ENCODE measurements around the gene C1orf87. TPM values are rescaled to one million over a fixed set of nuclear protein-coding genes. Genes with fewer than 3 reads are reported as not detected.

The C1orf87 gene
- total and polyA plus RNA-seq, 2 donors (not counting 3 experiments of a cell fraction or from before 2014, with no cell fraction given) = not detected

DNA sequence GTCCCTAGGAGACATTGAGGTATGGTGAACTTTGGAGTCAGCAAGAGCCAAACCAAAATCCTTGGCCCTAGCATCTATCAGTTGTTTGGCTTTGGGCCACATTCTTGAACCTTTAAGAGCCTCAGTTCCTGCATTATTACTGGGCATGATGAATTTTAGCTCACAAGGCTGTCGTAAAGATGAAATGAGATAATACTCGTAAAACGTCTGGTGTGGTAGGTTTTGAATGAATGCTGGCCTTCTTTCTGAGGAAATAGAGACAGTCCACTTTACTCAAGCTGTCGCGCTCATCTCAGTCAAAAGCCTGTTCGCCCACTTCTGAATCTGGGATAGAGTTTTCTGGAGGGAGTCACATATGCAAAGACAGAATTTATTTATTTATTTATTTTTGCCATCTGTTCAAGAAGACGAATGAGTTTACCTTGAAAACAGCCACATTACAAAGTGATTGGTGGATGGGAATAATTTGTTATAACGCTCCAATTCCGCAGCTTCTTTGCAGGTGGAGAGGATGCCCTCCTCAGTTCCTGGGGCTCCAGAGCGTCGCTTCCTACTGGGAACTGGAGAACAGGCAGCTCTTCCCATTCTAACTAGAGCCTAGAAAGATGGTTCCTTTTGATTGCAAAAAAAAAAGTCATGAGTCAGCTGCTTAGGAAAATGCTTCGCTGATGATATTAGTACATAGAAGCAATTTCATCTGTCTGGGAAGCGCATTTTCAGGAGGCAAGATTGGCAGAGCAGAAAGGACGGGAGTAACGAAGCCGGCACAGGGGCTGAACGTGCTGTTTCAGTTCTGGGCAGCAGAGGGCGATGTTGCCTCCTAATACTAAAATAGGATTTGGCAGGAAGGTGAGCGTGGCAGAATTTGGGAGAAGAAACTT lies 97.1 kb downstream of the C1orf87 start:
- H3K4me2 ChIP-seq (ENCODE audit: insufficient read depth, low read length) = peak overlapping the region; percentile 17
- peak; percentile 95 for FAIRE-seq

More for the DNA sequence above, 97.1 kb downstream of the C1orf87 start:
- Histone ChIP-seq H3K79me2 (ENCODE audit: control insufficient read depth, insufficient read depth, low read length) (no peaks in the 10 kb centered on the region), H3K36me3 (ENCODE audit: control insufficient read depth in 2 of 2, extremely low read depth in 1 of 2, insufficient read depth in 2 of 2, low read length in 2 of 2) (no peaks in the 10 kb centered on the region), H3K4me1 (ENCODE audit: control insufficient read depth, extremely low read depth, insufficient read depth, low read length) (peaks cover 2% of the 10 kb centered on the region), H2AFZ (ENCODE audit: low read depth, low read length) (no peak overlapping the region), H3K9ac (replicated peaks; ENCODE audit: extremely low read depth, insufficient read depth, low read length) (no peak overlapping the region), H3K9me1 (replicated peaks; ENCODE audit: control insufficient read depth, extremely low read depth, insufficient read depth, low read length) (no peaks in the 10 kb centered on the region), H3K9me3 (replicated peaks; ENCODE audit: control insufficient read depth, insufficient read depth, low read length) (no peaks in the 10 kb centered on the region), H3K27ac (ENCODE audit: insufficient read depth, low read depth, low read length) (no peak overlapping the region), H3K27me3 (ENCODE audit: control insufficient read depth in 2 of 2, insufficient read depth in 2 of 2, low read length in 2 of 2) (peaks cover 0 to 11% of the 10 kb centered on the region in 2 experiments), H3K4me3 (replicated peaks in 1 of 3; ENCODE audit: insufficient read depth in 1 of 3, low read depth in 1 of 3, low read length in 3 of 3) (no peak overlapping the region), H4K20me1 (replicated peaks; ENCODE audit: control insufficient read depth, extremely low read depth, insufficient read depth, low read length) (no peaks in the 10 kb centered on the region)
- intact Hi-C loops (cut with micrococcal nuclease) = loop anchor here (1.0 to 10.0 kb wide), 8 partner anchors 150 to 1876 kb away; no protein-coding TSS in a partner anchor
- ChIA-PET POLR2A (no interaction called here), CTCF (interaction anchor here (0.6 to 4.6 kb wide), 26 partner anchors 8 to 1975 kb away, joined by 3 to 38 read pairs (median 4); no protein-coding TSS in a partner anchor)
- no TSS peak for BruUV-seq (replicated peaks)
- DNase-seq (ENCODE audit: low read depth, low spot score) = peak; percentile 63
- dilution Hi-C loops (cut with MboI; ENCODE audit: extremely low pct_ligation_motif_present, low sequenced_read_pairs) = no loop called here
- TF ChIP-seq, protein P1, sequence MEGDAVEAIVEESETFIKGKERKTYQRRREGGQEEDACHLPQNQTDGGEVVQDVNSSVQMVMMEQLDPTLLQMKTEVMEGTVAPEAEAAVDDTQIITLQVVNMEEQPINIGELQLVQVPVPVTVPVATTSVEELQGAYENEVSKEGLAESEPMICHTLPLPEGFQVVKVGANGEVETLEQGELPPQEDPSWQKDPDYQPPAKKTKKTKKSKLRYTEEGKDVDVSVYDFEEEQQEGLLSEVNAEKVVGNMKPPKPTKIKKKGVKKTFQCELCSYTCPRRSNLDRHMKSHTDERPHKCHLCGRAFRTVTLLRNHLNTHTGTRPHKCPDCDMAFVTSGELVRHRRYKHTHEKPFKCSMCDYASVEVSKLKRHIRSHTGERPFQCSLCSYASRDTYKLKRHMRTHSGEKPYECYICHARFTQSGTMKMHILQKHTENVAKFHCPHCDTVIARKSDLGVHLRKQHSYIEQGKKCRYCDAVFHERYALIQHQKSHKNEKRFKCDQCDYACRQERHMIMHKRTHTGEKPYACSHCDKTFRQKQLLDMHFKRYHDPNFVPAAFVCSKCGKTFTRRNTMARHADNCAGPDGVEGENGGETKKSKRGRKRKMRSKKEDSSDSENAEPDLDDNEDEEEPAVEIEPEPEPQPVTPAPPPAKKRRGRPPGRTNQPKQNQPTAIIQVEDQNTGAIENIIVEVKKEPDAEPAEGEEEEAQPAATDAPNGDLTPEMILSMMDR (IDR thresholded peaks at IDR 0.05; ENCODE audit: extremely low read depth in 1 of 2, insufficient read depth in 1 of 2, low read depth in 1 of 2, low read length in 2 of 2) = peak; percentile 89 to 90
- TF ChIP-seq POLR2A (IDR thresholded peaks at IDR 0.05; ENCODE audit: low read depth, low read length) = no peak

Data from endothelial cell of umbilical vein (primary cell).